ENCODE data around the gene POLR2B. TPM values are rescaled to one million over a fixed set of nuclear protein-coding genes. Genes with fewer than 3 reads are reported as not detected.

POLR2B gene
- total RNA-seq, 4 donors from 2014 or later, result 82.4 to 128 (median 110) TPM

GRCh38 chr4:56999751-57000150 is 21.1 kb downstream of the POLR2B start:
- WGBS, 2 donors (ENCODE audit: low coverage in 1 of 2), result 95 to 100% methylated on average over 1 of the region's 1 CpG
- Histone ChIP-seq H3K4me1 (peaks cover 7 to 14% (median 9%) of the 10 kb centered on the region in 3 donors), H3K27ac (no peak overlapping the region), H3K4me3 (no peak overlapping the region), H3K9me3 (no peaks in the 10 kb centered on the region), H3K36me3 (peaks cover 0 to 91% of the 10 kb centered on the region in 2 donors), H3K27me3 (no peaks in the 10 kb centered on the region)
- ATAC-seq, result no peak
- TF ChIP-seq EP300 (IDR thresholded peaks at IDR 0.05), result no peak
- TF ChIP-seq POLR2AphosphoS5 (IDR thresholded peaks at IDR 0.05), result no peak
- TF ChIP-seq CTCF (IDR thresholded peaks at IDR 0.05), result no peak
- TF ChIP-seq POLR2A (IDR thresholded peaks at IDR 0.05), result no peak

GRCh38 chr4:57013543-57014120 is 34.9 kb downstream of the POLR2B start:
- Histone ChIP-seq H3K4me3 (no peak overlapping the region), H3K4me1 (no peaks in the 10 kb centered on the region), H3K27ac (no peak overlapping the region), H3K27me3 (no peaks in the 10 kb centered on the region), H3K36me3 (peaks cover 0 to 99% of the 10 kb centered on the region in 2 donors), H3K9me3 (no peaks in the 10 kb centered on the region)
- no peak for ATAC-seq
- TF ChIP-seq EP300 (IDR thresholded peaks at IDR 0.05) (no peak), CTCF (IDR thresholded peaks at IDR 0.05) (no peak), POLR2AphosphoS5 (IDR thresholded peaks at IDR 0.05) (no peak), POLR2A (IDR thresholded peaks at IDR 0.05) (no peak)
- 69 to 75% methylated on average over 4 of the region's 4 CpGs for WGBS, 2 donors (ENCODE audit: low coverage in 1 of 2)

GRCh38 chr4:57018980-57019379 is 40.3 kb downstream of the POLR2B start:
- peaks cover 7 to 99% of the 10 kb centered on the region in 2 donors for H3K36me3 ChIP-seq
- no peaks in the 10 kb centered on the region for H3K9me3 ChIP-seq
- ATAC-seq, result no peak
- no peak overlapping the region for H3K27ac ChIP-seq
- TF ChIP-seq POLR2A (IDR thresholded peaks at IDR 0.05) (no peak), CTCF (IDR thresholded peaks at IDR 0.05) (peak in 1 of 4 experiments; percentile 8), EP300 (IDR thresholded peaks at IDR 0.05) (no peak), POLR2AphosphoS5 (IDR thresholded peaks at IDR 0.05) (no peak)
- H3K4me3 ChIP-seq, result no peak overlapping the region
- H3K27me3 ChIP-seq, result no peaks in the 10 kb centered on the region
- H3K4me1 ChIP-seq, result no peaks in the 10 kb centered on the region

GRCh38 chr4:57020467-57021101 is 41.9 kb downstream of the POLR2B start:
- Histone ChIP-seq H3K9me3 (no peaks in the 10 kb centered on the region), H3K36me3 (peaks cover 7 to 99% of the 10 kb centered on the region in 2 donors), H3K27ac (peak overlapping the region in 1 of 4 donors; percentile 39), H3K4me3 (no peak overlapping the region), H3K4me1 (no peaks in the 10 kb centered on the region), H3K27me3 (no peaks in the 10 kb centered on the region)
- no peak for TF ChIP-seq POLR2A (IDR thresholded peaks at IDR 0.05)
- no peak for TF ChIP-seq EP300 (IDR thresholded peaks at IDR 0.05)
- 99 to 100% methylated on average over 5 of the region's 5 CpGs for WGBS, 2 donors (ENCODE audit: low coverage in 1 of 2)
- no peak for ATAC-seq

GRCh38 chr4:57023104-57023503 is 44.4 kb downstream of the POLR2B start:
- H3K27me3 ChIP-seq, result no peaks in the 10 kb centered on the region
- H3K9me3 ChIP-seq, result no peaks in the 10 kb centered on the region
- no peak for ATAC-seq
- WGBS, 2 donors (ENCODE audit: low coverage in 1 of 2), result 40 to 86% methylated on average over 2 to 4 of the region's 4 CpGs
- no peak overlapping the region for H3K4me3 ChIP-seq
- TF ChIP-seq POLR2A (IDR thresholded peaks at IDR 0.05), result no peak
- no peak for TF ChIP-seq POLR2AphosphoS5 (IDR thresholded peaks at IDR 0.05)
- no peak for TF ChIP-seq EP300 (IDR thresholded peaks at IDR 0.05)
- no peak for TF ChIP-seq CTCF (IDR thresholded peaks at IDR 0.05)
- peaks cover 7 to 99% of the 10 kb centered on the region in 2 donors for H3K36me3 ChIP-seq
- H3K27ac ChIP-seq, result no peak overlapping the region
- peaks cover 0 to under 1% (median 0%) of the 10 kb centered on the region in 3 donors for H3K4me1 ChIP-seq
